GM12878 (cell line): ENCODE measurements around the gene ITGA2. TPM values are rescaled to one million over a fixed set of nuclear protein-coding genes. Genes with fewer than 3 reads are reported as not detected.

ENCODE experiments used
- ATAC-seq: fragments of 200-7000 bp; cut with Tn5 transposase; 3 replicates; pipeline ENCODE4 v1.9.1; 2020; ENCODE audit warnings: mild to moderate bottlenecking, moderate library complexity
- BruUV-seq: library from RNA; stranded (reverse); fragments of 400-500 nt; replicated peaks from 2 replicates; lab custom pipeline; 2021; lab: Mats Ljungman, UMichigan
- CTCF ChIA-PET: fragments of 300-600 bp; sonication (Branson Sonifier 250); formaldehyde crosslinking; extraction: SDS; loops from one replicate; lab custom pipeline; 2021; ENCODE audit warnings: inconsistent platforms; lab: Yijun Ruan, JAX
- POLR2A ChIA-PET: fragments of 350-600 bp; formaldehyde crosslinking; extraction: SDS; loops from one replicate; lab custom pipeline; 2021; ENCODE audit warnings: inconsistent platforms; lab: Charles Lee
- RAD21 ChIA-PET: fragments of 300-600 bp; sonication (Branson Sonifier 250); formaldehyde crosslinking; loops from one replicate; lab custom pipeline; 2023; ENCODE audit warnings: antibody characterized with exemption; ENCODE audit not compliant: unreplicated experiment; lab: Charles Lee
- SMC1A ChIA-PET: fragments of 300-600 bp; sonication (Branson Sonifier 250); formaldehyde crosslinking; loops from one replicate; lab custom pipeline; 2023; ENCODE audit not compliant: unreplicated experiment, uncharacterized antibody; lab: Charles Lee
- DNase-seq: peaks from one replicate; pipeline ENCODE4 v3.0.0-alpha.2; 2011; ENCODE audit warnings: low read depth, low spot score
- FAIRE-seq: peaks from 3 replicates; lab custom pipeline; 2011; peaks lifted over from hg19 to GRCh38; lab: Jason Lieb, UNC
- H2AFZ ChIP-seq: 2 replicates; pipeline ENCODE4 v1.6.0; 2011; ENCODE audit warnings: low read depth, low read length, control low read depth; ENCODE audit not compliant: control insufficient read depth
- H3K27ac ChIP-seq: 2 replicates; pipeline ENCODE4 v1.5.1; 2011; ENCODE audit warnings: control low read depth; ENCODE audit not compliant: control insufficient read depth, insufficient read depth
- H3K27me3 ChIP-seq, 2 experiments: replicated peaks in 1 of 2; 2 replicates each; pipeline versions ENCODE4 v1.6.0 to v1.6.1; 2011; ENCODE audit warnings: low read length in 1 of 2; ENCODE audit not compliant: control insufficient read depth in 2 of 2, insufficient read depth in 2 of 2
- H3K36me3 ChIP-seq, 2 experiments: 2 replicates each; pipeline ENCODE4 v1.5.1; 2011; ENCODE audit warnings: low read length in 1 of 2; ENCODE audit not compliant: control insufficient read depth in 2 of 2, insufficient read depth in 2 of 2
- H3K4me1 ChIP-seq: 2 replicates; pipeline ENCODE4 v1.6.1; 2011; ENCODE audit warnings: mild to moderate bottlenecking, low read length, moderate library complexity, mixed read lengths; ENCODE audit not compliant: control insufficient read depth, insufficient read depth
- H3K4me2 ChIP-seq: 2 replicates; pipeline ENCODE4 v1.6.0; 2011; ENCODE audit warnings: control low read depth; ENCODE audit not compliant: control insufficient read depth, insufficient read depth
- H3K4me3 ChIP-seq: fragments of 200-600 bp; sonication (generic); 2 replicates; pipeline ENCODE4 v1.5.1; 2016
- H3K79me2 ChIP-seq: 2 replicates; pipeline ENCODE4 v1.6.0; 2011; ENCODE audit warnings: low read length; ENCODE audit not compliant: control insufficient read depth, insufficient read depth
- H3K9ac ChIP-seq: 2 replicates; pipeline ENCODE4 v1.8.0; 2011; ENCODE audit warnings: low read length, control low read depth, mixed read lengths; ENCODE audit not compliant: control insufficient read depth, insufficient read depth
- H3K9me3 ChIP-seq: replicated peaks from 3 replicates; pipeline ENCODE4 v1.5.1; 2011; ENCODE audit warnings: mild to moderate bottlenecking, low read length; ENCODE audit not compliant: control insufficient read depth, insufficient read depth
- H4K20me1 ChIP-seq: 2 replicates; pipeline ENCODE4 v1.6.0; 2011; ENCODE audit not compliant: control insufficient read depth, insufficient read depth
- MEF2B ChIP-seq: fragments of 450-650 bp; IDR thresholded peaks from 2 replicates; pipeline ENCODE4 v1.6.1; 2018; ENCODE audit warnings: mild to moderate bottlenecking, moderate library complexity; ENCODE audit not compliant: partially characterized antibody, poor library complexity, severe bottlenecking
- WGBS: methylation state at CpG from one replicate; pipeline ENCODE4 v1.1.6; 2016; ENCODE audit warnings: low lambda C conversion rate; ENCODE audit not compliant: insufficient replicate concordance, insufficient coverage; ENCODE audit errors: missing lambda C conversion rate; 5-methylcytosine and 5-hydroxymethylcytosine counted together
- in situ Hi-C: fragments of 300-500 bp; cut with MboI; formaldehyde crosslinking; loops from 9 replicates; pipeline ENCODE4 v1.14.3; 2018; ENCODE audit warnings: mixed read lengths
- intact Hi-C: fragments of 100-400 bp; cut with micrococcal nuclease; formaldehyde crosslinking; loops from one replicate; pipeline ENCODE4 v1.14.2; 2022; ENCODE audit not compliant: unreplicated experiment
- polyA plus RNA-seq, 11 experiments: library from polyadenylated mRNA; depleted of rRNA in 4 of 11; unstranded in 6 of 11; stranded (reverse) in 5 of 11; fragments of >200 nt; fragmentation: Nextera tagmentation in 4 of 11; fragmentation: Illumina TruSeq in 1 of 11; extraction: Ambion mirVana in 4 of 11; extraction: Trizol in 1 of 11; gene quantifications; 1 replicate in 1 of 11; 2 replicates in 10 of 11; pipeline versions ENCODE4 v1.2.1 to v1.2.3, GENCODE V29; 2011 to 2016; ENCODE audit warnings: inconsistent platforms in 2 of 11, missing spikeins in 2 of 11, low read depth in 1 of 11
- total RNA-seq, 4 experiments: library from RNA; depleted of rRNA in 3 of 4; stranded (reverse); fragments of >200 nt in 3 of 4; fragmentation: Illumina TruSeq in 1 of 4; extraction: Trizol in 1 of 4; gene quantifications; 2 replicates each; pipeline versions ENCODE4 v1.2.1 to v1.2.3, GENCODE V29; 2013 to 2021
- TF ChIP-seq, protein P1 (sequence below): fragments of 150-350 bp; IDR thresholded peaks from 2 replicates; pipeline ENCODE4 v1.6.1; 2014; ENCODE audit warnings: mild to moderate bottlenecking, low read depth, low read length
- TF ChIP-seq, protein P2 (sequence below): fragments of 450-650 bp; IDR thresholded peaks from 2 replicates; pipeline ENCODE4 v1.6.1; 2016; ENCODE audit warnings: mild to moderate bottlenecking

ITGA2 gene
- total and polyA plus RNA-seq, 10 of the 15 experiments (the other 5 are each of a cell fraction or from before 2014, with no cell fraction given): under 0.01 to 0.13 (median 0.03) TPM; not detected in 6

DNA sequence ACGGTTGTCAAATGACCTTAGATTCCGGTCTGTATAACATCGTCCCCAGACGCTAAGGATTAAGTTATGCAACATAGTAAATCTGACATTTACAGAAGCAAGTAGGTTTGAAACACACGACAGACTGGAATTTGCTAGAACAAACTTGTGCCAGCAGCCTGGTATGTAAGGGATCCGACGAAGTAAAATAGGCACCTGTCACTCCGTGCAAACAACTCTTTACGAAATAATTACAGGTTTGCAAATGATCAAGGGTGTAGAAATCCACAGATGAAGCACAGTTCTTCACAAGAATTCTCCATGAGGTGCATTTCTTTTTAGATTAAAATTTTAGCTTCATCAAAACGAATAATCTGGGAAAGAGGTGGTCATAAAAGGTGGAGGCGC lies 119.9 kb downstream of the ITGA2 start:
- peak; percentile 13 for DNase-seq

More for the DNA sequence above, 119.9 kb downstream of the ITGA2 start:
- Histone ChIP-seq H3K79me2 (peaks cover 2% of the 10 kb centered on the region), H3K27ac (peak overlapping the region; percentile 65), H4K20me1 (no peaks in the 10 kb centered on the region), H2AFZ (peak overlapping the region; percentile 96), H3K9me3 (no peaks in the 10 kb centered on the region), H3K9ac (peak overlapping the region; percentile 89), H3K27me3 (no peaks in the 10 kb centered on the region), H3K4me1 (peaks cover 5% of the 10 kb centered on the region; the same call in 1 of the 2 replicates), H3K4me3 (peak overlapping the region; percentile 68)
- peak; percentile 12 for ATAC-seq
- WGBS: 9% methylated on average over 11 of the region's 11 CpGs
- CTCF ChIA-PET: interaction anchor here (0.9 to 2.8 kb wide), 5 partner anchors 10 to 310 kb away, joined by 3 to 13 read pairs (median 6); no protein-coding TSS in a partner anchor
- in situ Hi-C loops: no loop called here
- POLR2A ChIA-PET: interaction anchor here (0.6 to 1.4 kb wide), 7 partner anchors 8 to 1276 kb away, joined by 3 to 5 read pairs (median 4); no protein-coding TSS in a partner anchor
- BruUV-seq: TSS peak; percentile 69
- TF ChIP-seq MEF2B: no peak
- TF ChIP-seq, protein P1, sequence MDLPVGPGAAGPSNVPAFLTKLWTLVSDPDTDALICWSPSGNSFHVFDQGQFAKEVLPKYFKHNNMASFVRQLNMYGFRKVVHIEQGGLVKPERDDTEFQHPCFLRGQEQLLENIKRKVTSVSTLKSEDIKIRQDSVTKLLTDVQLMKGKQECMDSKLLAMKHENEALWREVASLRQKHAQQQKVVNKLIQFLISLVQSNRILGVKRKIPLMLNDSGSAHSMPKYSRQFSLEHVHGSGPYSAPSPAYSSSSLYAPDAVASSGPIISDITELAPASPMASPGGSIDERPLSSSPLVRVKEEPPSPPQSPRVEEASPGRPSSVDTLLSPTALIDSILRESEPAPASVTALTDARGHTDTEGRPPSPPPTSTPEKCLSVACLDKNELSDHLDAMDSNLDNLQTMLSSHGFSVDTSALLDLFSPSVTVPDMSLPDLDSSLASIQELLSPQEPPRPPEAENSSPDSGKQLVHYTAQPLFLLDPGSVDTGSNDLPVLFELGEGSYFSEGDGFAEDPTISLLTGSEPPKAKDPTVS: 0 out of 2 replicates have a peak, but pooled peaks have one; percentile 50
- TF ChIP-seq, protein P2, sequence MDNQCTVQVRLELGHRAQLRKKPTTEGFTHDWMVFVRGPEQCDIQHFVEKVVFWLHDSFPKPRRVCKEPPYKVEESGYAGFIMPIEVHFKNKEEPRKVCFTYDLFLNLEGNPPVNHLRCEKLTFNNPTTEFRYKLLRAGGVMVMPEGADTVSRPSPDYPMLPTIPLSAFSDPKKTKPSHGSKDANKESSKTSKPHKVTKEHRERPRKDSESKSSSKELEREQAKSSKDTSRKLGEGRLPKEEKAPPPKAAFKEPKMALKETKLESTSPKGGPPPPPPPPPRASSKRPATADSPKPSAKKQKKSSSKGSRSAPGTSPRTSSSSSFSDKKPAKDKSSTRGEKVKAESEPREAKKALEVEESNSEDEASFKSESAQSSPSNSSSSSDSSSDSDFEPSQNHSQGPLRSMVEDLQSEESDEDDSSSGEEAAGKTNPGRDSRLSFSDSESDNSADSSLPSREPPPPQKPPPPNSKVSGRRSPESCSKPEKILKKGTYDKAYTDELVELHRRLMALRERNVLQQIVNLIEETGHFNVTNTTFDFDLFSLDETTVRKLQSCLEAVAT: 0 out of 2 replicates have a peak, but pooled peaks have one; percentile 8
- TF ChIP-seq, all 136 proteins: peak for 2
- FAIRE-seq: no peak
- intact Hi-C loops: no loop called here
- RAD21 ChIA-PET: interaction anchor here (1.0 to 1.3 kb wide), 2 partner anchors 11 to 160 kb away, joined by 5 to 8 read pairs; no protein-coding TSS in a partner anchor
- no peaks in the 10 kb centered on the region for H3K36me3 ChIP-seq
- H3K4me2 ChIP-seq: peak overlapping the region; percentile 62
- SMC1A ChIA-PET: interaction anchor here (0.8 to 1.5 kb wide), 6 partner anchors 10 to 1301 kb away, joined by 3 to 5 read pairs (median 3); no protein-coding TSS in a partner anchor
